ENCODE data around the gene CEP44. TPM values are rescaled to one million over a fixed set of nuclear protein-coding genes. Genes with fewer than 3 reads are reported as not detected.

CEP44 gene
- total RNA-seq, 1 donor from 2014 or later, result 17.0 TPM

- intact Hi-C loops (cut with DNase I), result no loop called here
- TF ChIP-seq, protein P1, sequence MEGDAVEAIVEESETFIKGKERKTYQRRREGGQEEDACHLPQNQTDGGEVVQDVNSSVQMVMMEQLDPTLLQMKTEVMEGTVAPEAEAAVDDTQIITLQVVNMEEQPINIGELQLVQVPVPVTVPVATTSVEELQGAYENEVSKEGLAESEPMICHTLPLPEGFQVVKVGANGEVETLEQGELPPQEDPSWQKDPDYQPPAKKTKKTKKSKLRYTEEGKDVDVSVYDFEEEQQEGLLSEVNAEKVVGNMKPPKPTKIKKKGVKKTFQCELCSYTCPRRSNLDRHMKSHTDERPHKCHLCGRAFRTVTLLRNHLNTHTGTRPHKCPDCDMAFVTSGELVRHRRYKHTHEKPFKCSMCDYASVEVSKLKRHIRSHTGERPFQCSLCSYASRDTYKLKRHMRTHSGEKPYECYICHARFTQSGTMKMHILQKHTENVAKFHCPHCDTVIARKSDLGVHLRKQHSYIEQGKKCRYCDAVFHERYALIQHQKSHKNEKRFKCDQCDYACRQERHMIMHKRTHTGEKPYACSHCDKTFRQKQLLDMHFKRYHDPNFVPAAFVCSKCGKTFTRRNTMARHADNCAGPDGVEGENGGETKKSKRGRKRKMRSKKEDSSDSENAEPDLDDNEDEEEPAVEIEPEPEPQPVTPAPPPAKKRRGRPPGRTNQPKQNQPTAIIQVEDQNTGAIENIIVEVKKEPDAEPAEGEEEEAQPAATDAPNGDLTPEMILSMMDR (IDR thresholded peaks at IDR 0.05), result no peak
- DNase-seq, result no peak
- Histone ChIP-seq H3K4me3 (no peak overlapping the region), H3K27me3 (ENCODE audit: low read depth) (no peaks in the 10 kb centered on the region), H3K27ac (no peak overlapping the region), H3K4me1 (no peaks in the 10 kb centered on the region), H3K36me3 (peaks cover 47% of the 10 kb centered on the region), H3K9me3 (no peaks in the 10 kb centered on the region)
- ATAC-seq, result no peak
Observed at GRCh38 chr4:174307694-174308093, 24.0 kb downstream of the CEP44 start.

GRCh38 chr4:174312993-174313392 lies 29.3 kb downstream of the CEP44 start:
- ATAC-seq (no peak), DNase-seq (no peak)
- Histone ChIP-seq H3K27me3 (ENCODE audit: low read depth) (no peaks in the 10 kb centered on the region), H3K4me3 (no peak overlapping the region), H3K4me1 (no peaks in the 10 kb centered on the region), H3K27ac (no peak overlapping the region), H3K9me3 (no peaks in the 10 kb centered on the region), H3K36me3 (peaks cover 27% of the 10 kb centered on the region)
- intact Hi-C loops (cut with DNase I), result no loop called here
- TF ChIP-seq, protein P1 (IDR thresholded peaks at IDR 0.05), result no peak

GRCh38 chr4:174314274-174314673 lies 30.6 kb downstream of the CEP44 start:
- Histone ChIP-seq H3K27ac (no peak overlapping the region), H3K9me3 (no peaks in the 10 kb centered on the region), H3K4me3 (no peak overlapping the region), H3K27me3 (ENCODE audit: low read depth) (no peaks in the 10 kb centered on the region), H3K4me1 (no peaks in the 10 kb centered on the region), H3K36me3 (peaks cover 27% of the 10 kb centered on the region)
- TF ChIP-seq, protein P1 (IDR thresholded peaks at IDR 0.05), result no peak
- intact Hi-C loops (cut with DNase I), result no loop called here
- DNase-seq (no peak), ATAC-seq (no peak)

DNA sequence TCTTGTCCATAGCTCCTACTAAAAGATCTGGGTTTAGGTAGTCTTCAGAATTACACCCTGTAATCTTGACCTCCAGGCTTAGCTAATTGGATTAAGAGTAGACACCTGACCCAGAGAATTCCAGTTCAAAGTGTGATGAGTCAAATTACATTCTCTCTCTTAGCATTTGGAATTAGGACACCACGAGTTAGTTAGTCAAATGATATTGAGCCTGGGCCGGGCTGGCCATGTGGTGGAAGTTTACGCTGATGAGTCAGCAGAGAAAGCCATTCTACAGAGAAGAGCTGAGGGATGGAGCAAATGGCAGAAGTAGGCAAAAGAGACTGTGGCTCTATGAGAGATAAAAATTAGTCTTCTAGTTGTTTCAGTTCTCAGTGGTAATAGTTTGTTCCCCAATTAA lies 31.1 kb downstream of the CEP44 start:
- intact Hi-C loops (cut with DNase I), result no loop called here

DNA sequence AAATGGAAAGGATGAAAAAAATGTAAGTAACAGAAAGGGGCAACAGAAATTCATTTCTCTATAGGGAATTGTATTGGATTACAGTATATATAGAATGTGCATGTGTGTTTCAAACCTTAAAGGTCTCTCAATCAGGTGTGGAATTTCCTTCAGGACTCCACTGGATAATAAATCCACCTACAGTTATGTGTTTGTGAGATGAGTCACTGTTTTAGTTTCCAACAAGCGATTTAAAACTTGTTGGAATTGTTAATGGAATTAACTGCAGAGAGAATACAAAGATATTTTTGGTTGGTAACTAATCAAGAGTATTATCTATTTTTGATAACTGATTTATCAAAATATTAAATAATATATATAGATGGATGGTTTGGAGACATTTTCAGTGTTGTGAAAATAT lies 32.8 kb downstream of the CEP44 start:
- no peaks in the 10 kb centered on the region for H3K27me3 ChIP-seq (ENCODE audit: low read depth)

More for the DNA sequence above, 31.1 kb downstream of the CEP44 start:
- DNase-seq (no peak), ATAC-seq (no peak)
- Histone ChIP-seq H3K4me3 (no peak overlapping the region), H3K27me3 (ENCODE audit: low read depth) (no peaks in the 10 kb centered on the region), H3K9me3 (no peaks in the 10 kb centered on the region), H3K27ac (no peak overlapping the region), H3K4me1 (no peaks in the 10 kb centered on the region), H3K36me3 (peaks cover 30% of the 10 kb centered on the region)
- TF ChIP-seq, protein P1 (IDR thresholded peaks at IDR 0.05), result no peak

More for the DNA sequence above, 32.8 kb downstream of the CEP44 start:
- Histone ChIP-seq H3K9me3 (no peaks in the 10 kb centered on the region), H3K36me3 (peaks cover 29% of the 10 kb centered on the region), H3K27ac (no peak overlapping the region), H3K4me3 (no peak overlapping the region), H3K4me1 (no peaks in the 10 kb centered on the region)
- DNase-seq, result no peak
- TF ChIP-seq, protein P1 (IDR thresholded peaks at IDR 0.05), result no peak
- intact Hi-C loops (cut with DNase I), result no loop called here
- ATAC-seq, result no peak
